ENCODE measurements around the gene FIBCD1.

Gene FIBCD1

DNA sequence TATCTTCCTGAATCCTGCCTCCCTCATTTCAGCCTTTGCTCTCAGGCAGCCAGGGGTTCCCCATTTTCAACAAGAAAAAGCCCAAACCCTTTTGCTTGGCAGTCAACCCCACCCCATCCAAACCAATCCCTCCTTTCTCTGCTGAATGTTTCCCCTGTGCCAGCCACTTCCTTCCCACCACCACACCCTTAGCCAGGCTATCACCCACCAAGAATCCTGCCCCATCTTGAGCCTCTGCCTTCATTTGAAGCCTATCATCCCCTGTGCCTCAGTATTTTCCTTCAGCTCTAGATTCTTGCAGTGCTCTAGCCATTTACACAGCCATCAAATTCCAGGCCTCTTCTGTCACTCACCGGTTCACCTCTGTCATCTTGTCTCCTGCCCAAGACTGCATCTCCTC lies 15.3 kb upstream of the FIBCD1 start:
- DNase-seq = no peak

DNA sequence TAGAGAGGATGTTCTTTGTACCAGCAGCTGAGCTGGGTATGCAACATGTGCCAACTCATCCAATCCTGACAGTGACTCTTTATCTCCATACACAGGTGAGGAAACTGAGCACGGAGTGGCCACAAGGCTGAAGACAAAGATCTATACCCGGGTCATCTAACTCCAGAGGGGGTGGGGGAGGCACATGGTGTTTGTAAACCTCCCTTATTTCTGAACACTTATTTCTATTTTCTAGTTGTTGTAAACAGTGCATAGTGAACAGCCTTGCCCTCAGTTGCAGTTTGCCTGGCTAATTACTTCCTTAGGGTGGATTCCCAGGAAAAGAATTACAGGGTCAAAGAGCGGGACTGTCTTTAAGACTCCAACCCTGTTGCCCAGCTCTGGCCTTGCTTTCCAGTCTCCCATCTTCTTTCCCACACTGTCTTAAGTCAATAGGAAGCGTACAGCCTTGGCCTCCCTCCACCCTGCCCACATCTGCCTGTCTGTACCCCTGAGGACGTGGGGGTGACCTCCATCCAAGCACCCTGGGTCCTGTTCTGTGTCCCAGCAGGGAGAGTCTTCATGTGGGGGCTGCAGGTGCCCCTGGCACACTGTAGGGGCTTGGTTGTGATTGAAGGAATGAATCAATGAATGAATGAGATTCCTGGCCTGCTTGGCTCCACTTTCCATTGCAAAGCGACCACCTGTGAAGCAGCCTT lies 13.2 kb upstream of the FIBCD1 start:
- no peak for DNase-seq

GRCh38 chr9:130950039-130950311 lies 10.9 kb upstream of the FIBCD1 start:
- no peak for DNase-seq

DNA sequence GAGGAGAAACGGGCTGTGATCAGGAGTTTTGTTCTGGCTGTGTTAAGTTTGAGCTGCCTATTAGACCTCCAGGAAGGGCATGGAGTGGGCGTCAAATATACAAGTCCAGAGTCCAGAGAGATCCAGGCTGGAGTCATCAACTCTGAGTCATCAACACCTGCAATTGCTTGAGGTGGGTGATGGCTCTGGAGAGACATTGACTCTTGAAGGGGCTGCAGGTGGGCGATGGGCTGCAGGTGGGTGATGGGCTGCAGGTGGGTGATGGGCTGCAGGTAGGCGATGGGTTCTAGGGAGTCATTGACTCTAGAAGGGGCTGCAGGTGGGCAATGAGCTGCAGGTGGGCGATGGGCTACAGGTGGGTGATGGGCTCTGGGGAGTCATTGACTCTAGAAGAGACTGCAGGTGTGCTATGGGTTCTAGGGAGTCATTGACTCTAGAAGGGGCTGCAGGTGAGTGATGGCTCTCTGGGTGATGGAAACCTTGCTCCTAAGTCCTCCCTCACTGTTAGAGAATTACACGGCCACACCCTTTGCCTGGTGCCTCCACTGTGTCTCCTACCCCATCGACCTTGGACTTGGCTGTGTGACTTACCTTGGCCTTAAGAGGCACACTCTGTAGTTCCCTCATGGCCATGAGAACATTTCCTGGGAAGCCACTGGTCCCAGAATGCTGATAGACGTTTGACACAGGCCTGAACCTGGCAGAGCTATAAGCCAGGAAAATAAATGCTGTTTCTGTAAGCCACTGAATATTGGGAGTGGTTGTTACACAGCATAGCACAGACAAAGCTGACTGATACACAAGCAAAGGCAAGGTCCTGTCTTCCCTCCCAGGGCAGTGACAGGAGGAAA lies 10.4 kb upstream of the FIBCD1 start:
- DNase-seq = no peak

- no peak for DNase-seq
Measured at GRCh38 chr9:130948266-130948665, 9.2 kb upstream of the FIBCD1 start.

- no peak for DNase-seq
Measured at GRCh38 chr9:130947618-130948140, 8.6 kb upstream of the FIBCD1 start.

- DNase-seq = no peak
Measured at GRCh38 chr9:130946766-130947617, 7.9 kb upstream of the FIBCD1 start.

GRCh38 chr9:130945173-130945572 lies 6.1 kb upstream of the FIBCD1 start:
- DNase-seq = no peak

DNA sequence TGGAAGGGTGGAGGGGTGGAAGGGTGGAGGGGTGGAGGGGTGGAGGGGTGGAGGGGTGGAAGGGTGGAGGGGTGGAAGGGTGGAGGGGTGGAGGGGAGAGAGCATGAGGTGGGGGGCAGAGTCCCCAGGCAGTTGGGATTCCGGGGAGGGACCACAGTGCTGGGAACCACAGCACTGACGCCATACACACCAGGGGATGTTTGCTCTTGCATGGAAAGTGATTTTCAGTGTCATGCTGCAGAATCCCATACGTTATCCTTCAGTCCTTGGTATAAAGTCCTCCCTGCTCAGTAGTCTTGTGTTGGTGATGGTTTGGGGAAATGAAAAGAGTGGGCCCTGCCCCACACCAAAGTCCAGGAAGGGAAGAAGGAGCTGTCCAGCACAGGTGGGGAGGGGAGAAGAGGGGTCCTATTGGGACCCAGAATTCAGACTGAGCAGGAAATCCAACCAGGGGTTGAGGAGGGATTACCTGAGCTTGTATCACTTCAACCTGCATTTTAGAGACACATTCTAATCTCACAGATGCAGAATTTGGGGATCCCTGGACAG lies 5.5 kb upstream of the FIBCD1 start:
- no peak for DNase-seq

DNA sequence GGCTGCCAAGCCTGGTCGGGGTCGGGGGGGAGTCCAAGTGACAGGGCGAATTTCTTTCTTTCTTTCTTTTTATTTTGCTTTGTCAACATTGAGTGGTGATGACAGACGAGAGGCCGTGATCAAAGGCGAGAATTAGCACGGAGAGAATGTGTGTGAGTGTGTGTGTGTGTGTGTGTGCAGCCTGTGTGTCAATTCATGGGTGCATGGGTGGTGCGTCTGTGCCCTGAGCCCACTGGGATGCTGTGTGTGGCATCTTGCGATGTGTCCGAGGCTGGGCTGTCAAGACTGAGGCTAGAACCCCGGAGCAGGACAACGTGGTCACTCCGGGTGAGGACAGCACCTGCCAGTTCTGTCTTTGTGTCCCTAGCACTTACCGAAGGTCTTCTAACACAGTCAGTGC lies 4.7 kb upstream of the FIBCD1 start:
- no peak for DNase-seq

DNA sequence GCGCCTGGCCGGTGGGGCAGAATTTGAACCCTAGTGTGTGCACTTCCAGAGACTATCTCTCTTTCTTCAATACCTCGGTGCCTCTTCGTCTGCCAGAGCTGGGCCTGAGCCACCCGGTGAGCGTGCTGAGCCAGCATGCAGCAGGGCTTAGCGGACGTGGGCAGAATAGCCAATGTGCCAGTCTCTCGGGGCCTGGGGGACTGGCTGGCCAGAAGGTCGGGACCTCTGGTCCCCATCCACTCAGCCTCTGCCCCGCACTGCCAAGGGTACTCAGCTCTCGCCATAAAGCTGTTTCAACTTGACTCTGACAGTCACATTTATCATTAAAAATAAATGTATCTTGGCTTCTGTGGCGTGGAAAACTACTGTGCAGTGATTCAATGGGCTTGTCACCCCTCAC lies 4.2 kb upstream of the FIBCD1 start:
- DNase-seq = no peak

DNA sequence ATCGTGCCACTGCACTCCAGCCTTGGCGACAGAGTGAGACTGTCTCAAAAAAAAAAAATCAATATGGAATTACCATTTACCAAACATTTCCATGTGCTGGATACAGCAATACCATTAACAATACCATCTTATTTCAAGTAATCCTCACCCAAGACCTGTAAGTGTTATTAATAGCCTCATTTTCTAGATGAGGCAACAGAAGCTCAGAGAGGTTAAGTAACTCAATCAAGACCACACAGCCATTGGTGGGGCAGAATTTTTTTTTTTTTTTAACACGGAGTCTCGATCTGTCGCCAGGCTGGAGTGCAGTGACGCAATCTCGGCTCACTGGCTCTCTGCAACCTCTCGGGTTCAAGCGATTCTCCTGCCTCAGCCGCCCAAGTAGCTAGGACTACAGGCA lies 3.6 kb upstream of the FIBCD1 start:
- no peak for DNase-seq

DNA sequence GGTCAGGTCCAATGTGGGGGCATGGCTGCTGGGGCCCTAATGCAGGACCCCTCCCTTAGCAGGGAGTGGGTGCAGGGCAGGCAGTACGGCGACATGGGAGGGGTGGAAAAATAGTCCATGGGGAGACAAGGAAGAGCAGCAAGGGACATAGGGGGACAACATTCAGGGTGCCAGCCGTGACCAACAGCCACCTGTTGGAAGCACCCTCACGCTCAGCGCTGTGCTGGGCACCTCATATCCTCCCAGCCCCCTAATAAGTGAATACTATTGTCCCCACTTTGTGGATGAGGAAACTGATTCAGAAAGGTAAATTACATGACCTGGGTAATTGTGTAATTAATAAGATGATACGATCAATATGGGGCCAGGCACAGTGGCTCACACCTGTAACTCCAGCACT lies 3.0 kb upstream of the FIBCD1 start:
- DNase-seq = no peak

GRCh38 chr9:130940693-130941576 lies 1.9 kb upstream of the FIBCD1 start:
- peak; percentile 90 for DNase-seq

DNA sequence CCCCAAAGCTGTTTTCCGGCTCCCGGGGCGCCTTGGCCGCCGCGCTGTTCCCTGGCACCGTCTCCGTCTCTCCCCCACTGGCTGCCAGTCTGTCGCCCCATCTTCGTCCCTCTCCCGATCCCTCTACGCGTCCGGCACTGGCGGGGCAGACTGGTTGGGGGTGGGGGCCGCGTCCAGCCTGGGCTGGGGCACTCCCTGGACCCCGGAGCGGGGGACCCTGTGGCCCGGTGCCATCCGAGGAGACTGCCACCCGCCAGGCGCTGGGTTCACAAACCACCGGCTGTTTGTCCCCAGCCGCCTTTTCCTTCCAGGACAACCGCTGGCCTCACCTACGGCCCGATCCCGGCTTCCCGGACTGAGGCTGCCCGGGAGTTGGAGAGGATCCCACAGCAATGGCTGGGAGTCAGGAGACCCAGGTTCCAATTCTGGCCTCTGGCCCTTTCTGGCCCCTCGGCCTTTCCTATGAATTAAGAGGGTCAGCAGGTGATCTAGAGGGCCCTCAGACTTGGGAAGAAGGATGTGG lies 1.0 kb upstream of the FIBCD1 start:
- DNase-seq = no peak

GRCh38 chr9:130939405-130940026 lies 469 bp upstream of the FIBCD1 start:
- DNase-seq = no peak

GRCh38 chr9:130938184-130938651 lies 829 bp downstream of the FIBCD1 start:
- DNase-seq = no peak

- no peak for DNase-seq
Measured at GRCh38 chr9:130937146-130938076, 1.6 kb downstream of the FIBCD1 start.

DNA sequence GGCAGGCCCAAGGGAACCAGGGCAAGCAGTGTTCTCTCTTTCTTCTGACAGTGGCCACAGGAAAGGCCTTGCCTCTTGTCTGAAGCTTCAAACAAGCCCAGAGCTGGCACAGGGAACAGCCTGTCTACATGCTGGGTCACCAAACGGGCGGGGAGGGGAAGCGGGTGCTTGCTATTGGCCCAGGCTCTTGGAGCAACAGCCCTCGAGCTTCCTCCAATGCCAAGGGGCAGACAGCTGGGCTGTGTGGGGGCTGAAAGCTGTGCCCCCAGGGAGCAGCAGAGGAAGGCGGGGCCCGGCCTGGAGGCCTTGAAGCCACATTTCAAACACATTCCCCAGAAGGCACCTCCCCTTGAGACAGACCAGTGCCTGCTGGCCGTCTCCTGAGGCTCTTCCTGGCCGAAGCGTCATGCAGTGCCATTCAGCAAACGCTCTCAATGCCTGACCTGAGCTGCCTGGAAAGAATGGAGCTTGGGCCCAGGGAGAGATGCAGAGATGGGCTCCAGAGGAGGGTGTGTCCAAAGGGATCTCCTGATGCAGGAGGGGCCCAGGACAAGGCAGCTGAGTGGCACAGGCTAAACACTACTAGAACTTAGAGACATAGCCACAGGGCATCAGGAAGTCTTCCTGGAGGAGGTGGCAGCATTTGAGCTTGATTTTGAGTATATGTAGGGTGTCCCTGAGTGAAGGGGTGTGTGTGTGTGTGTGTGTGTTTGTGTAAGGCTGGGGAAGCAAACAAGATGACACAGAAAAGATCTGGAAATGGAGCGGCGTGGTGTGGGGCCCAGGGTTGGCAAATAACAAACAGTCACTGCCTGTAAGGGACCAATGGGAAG lies 2.5 kb downstream of the FIBCD1 start:
- no peak for DNase-seq

Data from activated effector memory CD4-positive, alpha-beta T cell treated with anti-CD3 and anti-CD28 coated beads, Interleukin-2, amount 50 U/mL, for 16 hours (primary cell).